Activated T-cell treated with anti-CD3 and anti-CD28 coated beads for 4 hours (primary cell): ENCODE measurements around the gene CHEK2.
"Not testable (repeated sequence)": the region's sequence is repeated elsewhere in the genome, so short reads cannot be mapped to it uniquely, and the experiment has no call there.

Experiments used
- DNase-seq: peaks from one replicate; pipeline ENCODE4 v3.0.0-alpha.2; 2020

Gene CHEK2

GRCh38 chr22:28682966-28683365 is 58.7 kb downstream of the CHEK2 start:
- not testable (repeated sequence) for DNase-seq

DNA sequence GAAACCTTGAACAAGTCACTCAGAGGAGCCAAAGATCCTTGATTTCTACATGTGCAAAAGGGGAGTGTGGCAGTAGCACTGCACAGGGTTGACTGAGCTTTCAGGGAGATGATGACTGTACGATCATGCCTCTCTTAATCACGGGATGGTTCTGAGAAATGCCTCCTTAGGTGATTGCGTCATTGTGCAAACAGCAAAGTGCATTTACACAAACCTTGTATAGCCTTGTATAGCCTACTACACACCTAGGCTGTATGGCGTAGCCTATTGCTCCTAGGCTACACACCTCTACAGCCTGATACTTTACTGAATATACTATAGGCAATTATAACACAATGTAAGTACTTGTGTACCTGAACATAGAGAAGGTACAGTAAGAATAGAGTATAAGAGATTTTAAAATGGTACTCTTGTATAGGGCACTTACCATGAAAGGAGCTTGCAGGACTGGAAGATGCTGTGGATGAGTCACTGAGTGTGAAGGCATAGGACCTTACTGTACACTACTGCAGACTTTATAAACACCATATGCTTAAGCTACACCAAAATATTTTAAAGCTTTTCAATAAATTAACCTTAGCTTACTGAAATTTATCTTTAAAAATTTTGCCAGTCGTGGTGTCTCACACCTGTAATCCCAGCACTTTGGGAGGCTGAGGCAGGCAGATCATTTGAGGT is 60.7 kb downstream of the CHEK2 start:
- DNase-seq: not testable (repeated sequence)

DNA sequence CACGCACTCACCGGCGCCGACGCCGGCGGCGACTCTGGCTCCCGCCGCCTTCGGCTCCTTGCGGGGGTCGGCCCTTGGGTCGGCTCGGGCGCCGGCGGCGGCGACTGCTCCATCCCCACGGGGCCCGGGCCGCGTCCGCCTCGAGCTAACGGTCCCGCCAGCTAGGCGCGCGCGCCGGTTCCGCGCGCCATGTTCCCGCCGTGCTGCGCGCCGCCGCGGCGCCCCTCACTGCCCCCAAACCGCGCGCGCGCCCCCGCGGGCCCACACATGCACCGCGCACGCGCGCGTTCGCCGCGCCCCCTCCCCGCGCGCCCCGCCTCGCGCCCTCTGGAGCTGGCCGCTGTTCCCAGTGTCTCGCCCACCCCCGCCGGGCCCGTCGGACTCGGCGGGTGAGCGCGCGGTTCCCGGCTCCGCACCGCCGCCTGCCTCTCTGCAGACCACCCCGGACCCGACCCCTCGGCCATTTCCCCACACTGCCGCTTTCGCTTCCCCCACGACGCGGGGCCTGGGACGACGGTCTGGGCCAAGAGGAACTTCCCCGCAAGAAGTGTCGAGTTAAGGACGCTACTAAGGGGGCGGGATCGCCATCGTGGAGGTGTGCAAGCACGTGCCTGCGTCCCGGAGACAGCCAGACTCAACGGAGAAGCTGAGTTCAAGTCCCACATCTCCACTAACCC is 61.9 kb downstream of the CHEK2 start, which contains the start of gene TTC28:
Gene TTC28 (minus strand): TSS at position 230 of the 677 bp plus-strand sequence. CDS start 117 bp downstream, at position 113.
- peak; percentile 9 for DNase-seq

DNA sequence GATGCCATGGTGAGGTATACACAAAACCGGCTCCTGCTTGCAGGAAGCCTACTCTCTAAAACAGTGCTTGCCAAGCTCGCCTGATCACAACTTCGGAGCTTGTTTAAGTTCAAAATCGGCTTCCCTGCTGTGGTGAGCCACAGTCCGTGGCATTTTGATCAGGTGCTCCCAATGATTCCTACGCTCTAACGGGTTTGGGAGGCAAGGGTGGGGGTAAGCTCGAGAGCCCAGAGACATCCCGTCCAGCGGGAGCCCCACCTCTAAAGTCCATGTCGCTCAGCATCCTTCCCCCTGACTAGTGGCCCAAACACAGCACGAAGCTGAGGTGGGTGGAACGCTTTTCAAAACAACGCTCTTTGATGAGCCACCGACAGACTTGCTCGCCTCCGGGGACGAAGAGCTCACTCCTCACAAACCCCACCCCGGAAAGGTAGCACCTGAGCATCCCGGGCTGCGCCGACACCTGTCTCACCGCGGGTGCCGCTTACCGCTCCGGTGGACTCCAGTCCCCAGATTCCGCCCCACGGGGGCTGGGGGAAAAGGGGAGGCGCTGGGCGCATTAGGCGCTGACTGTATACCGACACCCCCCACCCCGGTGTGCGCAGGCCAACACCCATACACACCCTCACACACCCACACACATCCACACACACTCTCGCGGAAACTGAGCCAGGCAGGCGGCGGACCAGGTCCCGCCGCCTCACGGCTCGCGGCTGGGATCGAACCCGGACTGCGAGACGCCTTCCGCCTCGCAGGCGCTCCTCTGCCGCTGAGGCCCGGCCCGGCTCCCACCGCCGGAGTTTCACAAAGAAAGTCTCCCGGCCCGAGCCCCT is 62.6 kb downstream of the CHEK2 start:
- DNase-seq: not testable (repeated sequence)

DNA sequence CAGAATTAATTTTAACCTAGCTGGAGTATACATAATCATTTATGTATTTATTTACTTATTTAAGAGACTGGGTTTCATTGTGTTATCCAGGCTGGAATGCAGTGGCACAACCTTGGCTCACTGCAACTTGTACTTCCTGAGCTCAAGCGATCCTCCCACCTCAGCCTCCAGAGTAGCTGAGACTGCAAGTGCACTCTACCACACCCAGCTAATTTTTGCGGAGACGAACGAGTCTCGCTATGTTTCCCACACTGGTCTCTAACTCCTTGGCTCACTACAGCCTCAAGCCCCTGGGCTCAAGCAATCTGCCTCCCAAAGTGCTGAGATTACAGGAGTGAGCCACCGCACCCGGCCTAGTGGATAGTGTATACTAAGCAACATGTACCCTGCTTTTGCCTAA is 63.5 kb downstream of the CHEK2 start:
- DNase-seq: not testable (repeated sequence)

DNA sequence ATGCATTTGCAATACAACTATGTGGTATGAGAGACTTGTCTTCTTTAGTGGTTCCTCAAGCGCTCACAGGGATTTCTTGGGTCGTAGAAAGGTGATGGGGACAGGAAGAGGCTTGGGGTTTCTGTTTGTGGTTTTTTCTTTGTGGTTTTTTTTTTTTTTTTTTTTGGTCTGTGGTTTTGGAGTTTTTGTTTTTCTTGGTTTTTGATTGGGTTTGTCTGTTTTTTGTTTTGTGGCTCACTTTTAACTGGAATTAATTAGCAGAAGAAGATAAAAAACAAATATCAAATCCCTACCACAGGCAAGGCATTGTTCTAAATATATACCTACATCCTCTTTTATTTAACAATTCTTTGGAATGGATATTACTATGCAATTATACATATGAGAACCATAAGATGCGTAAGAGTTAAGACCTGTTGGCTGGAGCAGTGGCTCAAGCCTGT is 67.5 kb downstream of the CHEK2 start:
- DNase-seq: no peak

DNA sequence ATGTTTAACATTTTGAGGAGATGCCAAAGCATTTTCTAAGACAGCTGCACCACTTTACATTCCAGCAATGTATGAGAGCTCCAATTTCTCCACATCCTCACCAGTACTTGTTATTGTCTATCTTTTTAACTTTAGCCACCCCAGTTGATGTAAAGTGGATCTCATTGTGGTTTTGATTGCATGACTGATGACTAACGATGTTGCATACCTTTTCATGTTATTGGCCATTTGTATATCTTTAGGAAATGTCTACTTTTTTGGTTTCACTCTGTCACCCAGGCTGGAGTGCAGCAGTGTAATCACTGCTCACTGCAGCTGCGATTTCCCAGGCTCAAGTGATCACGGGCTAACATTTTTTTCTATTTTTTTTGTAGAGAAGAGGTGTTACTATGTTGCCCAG is 70.9 kb downstream of the CHEK2 start:
- DNase-seq: no peak

DNA sequence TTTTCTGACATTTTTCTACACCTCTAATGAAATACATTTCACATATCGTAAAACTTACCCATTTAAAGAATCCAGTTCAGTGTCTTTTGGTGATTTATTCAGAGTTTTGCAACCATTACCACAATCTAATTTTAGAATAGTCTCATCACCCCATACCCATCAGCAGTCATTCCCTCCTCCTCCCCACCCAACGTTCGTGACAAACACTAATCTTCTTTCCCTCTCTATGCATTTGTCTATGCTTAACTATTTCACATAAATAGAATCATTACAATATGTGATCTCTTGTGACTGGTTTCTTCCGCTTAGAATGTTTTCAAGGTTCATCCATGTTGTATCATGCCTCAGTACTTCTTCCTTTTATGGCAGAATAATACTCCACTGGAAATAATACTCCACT is 71.5 kb downstream of the CHEK2 start:
- DNase-seq: no peak

- DNase-seq: no peak
These were observed 72.2 kb downstream of the CHEK2 start for GRCh38 chr22:28669387-28669786.

DNA sequence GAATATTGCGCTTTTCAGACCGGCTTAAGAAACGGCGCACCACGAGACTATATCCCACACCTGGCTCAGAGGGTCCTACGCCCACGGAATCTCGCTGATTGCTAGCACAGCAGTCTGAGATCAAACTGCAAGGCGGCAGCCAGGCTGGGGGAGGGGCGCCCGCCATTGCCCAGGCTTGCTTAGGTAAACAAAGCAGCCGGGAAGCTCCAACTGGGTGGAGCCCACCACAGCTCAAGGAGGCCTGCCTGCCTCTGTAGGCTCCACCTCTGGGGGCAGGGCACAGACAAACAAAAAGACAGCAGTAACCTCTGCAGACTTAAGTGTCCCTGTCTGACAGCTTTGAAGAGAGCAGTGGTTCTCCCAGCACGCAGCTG is 78.1 kb downstream of the CHEK2 start:
- not testable (repeated sequence) for DNase-seq

GRCh38 chr22:28658448-28658847 is 83.2 kb downstream of the CHEK2 start:
- no peak for DNase-seq

DNA sequence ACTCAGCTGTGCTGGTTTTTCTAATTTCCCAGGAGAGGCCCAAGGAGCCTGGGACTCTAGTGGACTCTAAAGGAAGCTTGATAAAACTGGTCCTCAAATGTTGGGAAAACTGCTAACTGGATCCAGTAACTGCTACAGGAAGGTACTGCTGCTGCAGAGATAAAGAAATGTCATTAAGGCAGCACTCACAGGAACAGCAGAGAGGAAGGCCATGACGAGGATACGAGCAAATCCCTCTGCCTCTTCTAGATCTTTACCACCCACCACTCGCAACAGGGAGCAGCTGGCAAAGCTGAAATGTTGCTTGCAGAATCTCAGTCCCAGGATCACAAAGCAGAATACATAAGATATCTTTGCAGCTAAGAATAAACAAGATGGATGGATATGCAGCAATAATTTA is 85.4 kb downstream of the CHEK2 start:
- DNase-seq: no peak

DNA sequence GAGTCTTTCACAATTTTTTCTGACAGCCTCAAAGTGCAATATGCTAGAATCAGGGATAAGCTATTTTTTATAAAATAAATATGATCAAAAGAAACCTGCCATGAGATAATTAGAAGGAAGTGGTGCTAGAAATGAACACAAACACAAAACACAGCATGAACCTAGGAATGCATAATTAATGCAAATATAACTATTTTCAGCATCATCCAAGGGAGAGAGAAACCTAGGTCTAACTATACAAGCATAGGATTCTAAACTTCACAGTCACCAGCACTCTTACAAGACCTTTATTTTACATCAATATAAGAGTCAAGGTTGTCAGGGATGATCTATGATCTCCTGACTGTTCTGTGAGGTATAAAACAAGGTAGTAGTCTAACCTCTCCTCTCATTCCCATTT is 91.2 kb downstream of the CHEK2 start:
- no peak for DNase-seq

- DNase-seq: no peak
These were observed 92.8 kb downstream of the CHEK2 start for GRCh38 chr22:28648792-28649191.

- no peak for DNase-seq
These were observed 94.4 kb downstream of the CHEK2 start for GRCh38 chr22:28647216-28647615.

DNA sequence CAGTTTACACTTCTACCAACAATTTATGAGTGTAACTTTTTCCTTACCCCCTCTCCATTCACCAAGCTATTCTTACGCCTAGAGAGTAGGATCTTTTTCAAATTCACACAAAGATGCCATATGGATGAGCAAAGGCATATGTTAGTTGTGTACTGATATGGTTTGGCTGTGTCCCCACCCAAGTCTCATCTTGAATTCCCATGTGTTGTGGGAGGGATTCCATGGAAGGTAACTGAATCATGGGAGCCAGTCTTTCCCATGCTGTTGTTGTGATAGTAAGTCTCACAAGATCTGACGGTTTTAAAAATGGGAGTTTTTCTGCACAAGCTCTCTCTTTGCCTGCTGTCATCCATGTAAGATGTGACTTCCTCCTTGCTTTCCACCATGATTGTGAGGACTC is 102.3 kb downstream of the CHEK2 start:
- no peak for DNase-seq
